ENCODE results near the gene ANAPC7.
"Not testable (repeated sequence)": the region's sequence is repeated elsewhere in the genome, so short reads cannot be mapped to it uniquely, and the experiment has no call there.

ANAPC7 gene

DNA sequence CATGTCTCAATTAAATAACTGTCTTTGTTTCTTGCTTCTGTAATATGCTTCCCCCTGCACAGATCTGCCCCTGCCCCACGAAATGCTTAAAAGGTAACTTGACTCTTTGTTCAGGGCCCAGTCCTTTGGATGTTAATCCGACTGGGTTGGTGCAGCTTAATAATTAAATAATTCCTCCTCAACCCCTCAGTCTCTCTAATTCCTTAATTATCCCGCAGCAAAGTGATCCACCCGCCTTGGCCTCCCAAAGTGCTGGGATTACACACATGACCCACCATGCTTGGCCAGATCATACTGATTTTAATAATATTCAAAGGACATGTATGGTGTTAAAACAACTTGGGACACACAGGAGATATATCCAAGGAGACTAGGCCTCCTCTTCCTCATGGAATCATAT, 18.2 kb upstream of the ANAPC7 start:
- no peak overlapping the region for H3K27ac ChIP-seq (ENCODE audit: low read depth, low read length, poor library complexity, severe bottlenecking)
- H3K4me3 ChIP-seq (ENCODE audit: low read depth, low read length, poor library complexity, severe bottlenecking) = no peak overlapping the region
- no peak overlapping the region for H3K4me2 ChIP-seq (ENCODE audit: low read length)
- no peaks in the 10 kb centered on the region for H3K9me2 ChIP-seq (ENCODE audit: low read depth, low read length)
- H3K9me3 ChIP-seq (ENCODE audit: low read length) = no peaks in the 10 kb centered on the region
- H3F3A ChIP-seq (ENCODE audit: insufficient read depth, low read length) = no peaks in the 10 kb centered on the region
- no peaks in the 10 kb centered on the region for H3K79me2 ChIP-seq (ENCODE audit: insufficient read depth, low read length)
- H4K20me1 ChIP-seq (ENCODE audit: insufficient read depth, low read length) = no peaks in the 10 kb centered on the region
- TF ChIP-seq EZH2 (IDR thresholded peaks at IDR 0.05; ENCODE audit: borderline replicate concordance, low read length) = no peak
- TF ChIP-seq, protein P1, sequence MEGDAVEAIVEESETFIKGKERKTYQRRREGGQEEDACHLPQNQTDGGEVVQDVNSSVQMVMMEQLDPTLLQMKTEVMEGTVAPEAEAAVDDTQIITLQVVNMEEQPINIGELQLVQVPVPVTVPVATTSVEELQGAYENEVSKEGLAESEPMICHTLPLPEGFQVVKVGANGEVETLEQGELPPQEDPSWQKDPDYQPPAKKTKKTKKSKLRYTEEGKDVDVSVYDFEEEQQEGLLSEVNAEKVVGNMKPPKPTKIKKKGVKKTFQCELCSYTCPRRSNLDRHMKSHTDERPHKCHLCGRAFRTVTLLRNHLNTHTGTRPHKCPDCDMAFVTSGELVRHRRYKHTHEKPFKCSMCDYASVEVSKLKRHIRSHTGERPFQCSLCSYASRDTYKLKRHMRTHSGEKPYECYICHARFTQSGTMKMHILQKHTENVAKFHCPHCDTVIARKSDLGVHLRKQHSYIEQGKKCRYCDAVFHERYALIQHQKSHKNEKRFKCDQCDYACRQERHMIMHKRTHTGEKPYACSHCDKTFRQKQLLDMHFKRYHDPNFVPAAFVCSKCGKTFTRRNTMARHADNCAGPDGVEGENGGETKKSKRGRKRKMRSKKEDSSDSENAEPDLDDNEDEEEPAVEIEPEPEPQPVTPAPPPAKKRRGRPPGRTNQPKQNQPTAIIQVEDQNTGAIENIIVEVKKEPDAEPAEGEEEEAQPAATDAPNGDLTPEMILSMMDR (IDR thresholded peaks at IDR 0.05; ENCODE audit: low read length) = no peak
- H3K9ac ChIP-seq (ENCODE audit: low read length) = no peak overlapping the region
- peaks cover 9% of the 10 kb centered on the region for H3K4me1 ChIP-seq (ENCODE audit: insufficient read depth, low read length, severe bottlenecking)
- no peaks in the 10 kb centered on the region for H3K36me3 ChIP-seq (ENCODE audit: insufficient read depth, low read length)
- no peak overlapping the region for H2AFZ ChIP-seq (ENCODE audit: low read length)
- H3K27me3 ChIP-seq (ENCODE audit: insufficient read depth, low read length) = no peaks in the 10 kb centered on the region

DNA sequence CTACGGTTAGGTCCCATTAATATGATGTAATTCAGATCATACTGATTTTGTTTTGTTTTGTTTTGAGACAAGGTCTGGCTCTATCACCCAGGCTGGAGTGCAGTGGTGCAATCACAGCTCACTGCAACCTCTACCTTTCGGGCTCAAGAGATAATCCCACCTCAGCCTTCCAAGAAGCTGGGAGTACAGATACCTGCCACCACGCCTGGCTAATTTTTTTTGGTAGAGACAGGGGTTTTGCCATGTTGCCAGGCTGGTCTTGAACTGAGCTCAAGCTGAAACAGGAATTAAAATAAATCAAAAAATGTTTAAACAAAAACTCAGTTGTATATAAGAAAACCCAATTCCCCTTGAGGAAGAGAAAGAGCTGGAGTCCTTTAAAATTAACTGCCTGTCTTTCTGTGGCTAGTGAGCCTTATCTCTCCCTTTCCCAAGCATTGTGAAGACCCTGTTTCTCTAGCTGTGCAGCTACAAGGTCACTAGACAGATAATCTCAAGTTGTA, 17.7 kb upstream of the ANAPC7 start:
- no peaks in the 10 kb centered on the region for H3K36me3 ChIP-seq (ENCODE audit: insufficient read depth, low read length)
- H3K4me1 ChIP-seq (ENCODE audit: insufficient read depth, low read length, severe bottlenecking) = peaks cover 9% of the 10 kb centered on the region
- H3K4me2 ChIP-seq (ENCODE audit: low read length) = no peak overlapping the region
- H3K9ac ChIP-seq (ENCODE audit: low read length) = no peak overlapping the region
- H2AFZ ChIP-seq (ENCODE audit: low read length) = no peak overlapping the region
- no peaks in the 10 kb centered on the region for H4K20me1 ChIP-seq (ENCODE audit: insufficient read depth, low read length)
- no peak overlapping the region for H3K4me3 ChIP-seq (ENCODE audit: low read depth, low read length, poor library complexity, severe bottlenecking)
- TF ChIP-seq EZH2 (IDR thresholded peaks at IDR 0.05; ENCODE audit: borderline replicate concordance, low read length) = no peak
- TF ChIP-seq, protein P1 (IDR thresholded peaks at IDR 0.05; ENCODE audit: low read length) = no peak
- H3K27ac ChIP-seq (ENCODE audit: low read depth, low read length, poor library complexity, severe bottlenecking) = no peak overlapping the region
- no peaks in the 10 kb centered on the region for H3K9me3 ChIP-seq (ENCODE audit: low read length)
- H3K27me3 ChIP-seq (ENCODE audit: insufficient read depth, low read length) = no peaks in the 10 kb centered on the region
- no peaks in the 10 kb centered on the region for H3K9me2 ChIP-seq (ENCODE audit: low read depth, low read length)
- H3F3A ChIP-seq (ENCODE audit: insufficient read depth, low read length) = no peaks in the 10 kb centered on the region
- H3K79me2 ChIP-seq (ENCODE audit: insufficient read depth, low read length) = no peaks in the 10 kb centered on the region

DNA sequence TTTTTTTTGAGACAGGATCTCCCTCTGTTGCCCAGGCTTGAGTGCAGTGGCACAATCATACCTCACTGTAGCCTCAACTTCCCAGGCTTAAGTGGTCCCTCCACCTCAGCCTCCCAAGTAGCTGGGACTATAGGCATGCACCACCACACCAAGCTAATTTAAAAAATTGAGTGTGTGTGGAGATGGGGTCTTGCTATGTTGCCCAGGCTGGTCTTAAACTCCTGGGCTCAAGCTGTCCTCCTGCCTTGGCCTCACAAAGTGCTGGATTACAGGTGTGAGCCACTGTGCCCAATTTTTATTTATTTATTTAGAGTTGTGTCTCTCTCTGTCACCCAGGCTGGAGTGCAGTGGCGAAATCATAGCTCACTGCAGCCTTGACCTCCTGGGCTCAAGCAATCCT, 17.1 kb upstream of the ANAPC7 start:
- H3K79me2 ChIP-seq (ENCODE audit: insufficient read depth, low read length); H4K20me1 ChIP-seq (ENCODE audit: insufficient read depth, low read length); H3K9me3 ChIP-seq (ENCODE audit: low read length); H3K9ac ChIP-seq (ENCODE audit: low read length); H3K27ac ChIP-seq (ENCODE audit: low read depth, low read length, poor library complexity, severe bottlenecking); H3K27me3 ChIP-seq (ENCODE audit: insufficient read depth, low read length); H3K9me2 ChIP-seq (ENCODE audit: low read depth, low read length); H3K36me3 ChIP-seq (ENCODE audit: insufficient read depth, low read length); H3K4me2 ChIP-seq (ENCODE audit: low read length); H3F3A ChIP-seq (ENCODE audit: insufficient read depth, low read length); H3K4me3 ChIP-seq (ENCODE audit: low read depth, low read length, poor library complexity, severe bottlenecking); H2AFZ ChIP-seq (ENCODE audit: low read length); H3K4me1 ChIP-seq (ENCODE audit: insufficient read depth, low read length, severe bottlenecking): not testable (repeated sequence)

DNA sequence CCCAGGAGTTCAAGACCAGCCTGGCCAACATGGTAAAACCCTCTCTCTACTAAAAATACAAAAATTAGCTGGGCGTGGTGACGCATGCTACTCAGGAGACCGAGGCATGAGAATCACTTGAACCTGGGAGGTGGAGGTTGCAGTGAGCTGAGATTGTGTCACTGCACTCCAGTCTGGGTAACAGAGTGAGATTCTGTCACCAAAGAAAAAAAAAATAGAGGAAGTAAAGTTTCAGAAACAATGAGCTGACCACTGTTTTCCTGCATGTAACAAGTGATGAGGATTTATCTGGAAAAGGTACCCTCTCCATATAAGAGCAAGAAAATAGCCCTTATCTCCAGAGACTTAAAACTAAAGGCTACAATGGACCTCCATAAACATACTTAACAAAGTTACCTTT, 13.6 kb upstream of the ANAPC7 start:
- peak overlapping the region; percentile 47; the same call in 1 of the 2 replicates for H3K4me2 ChIP-seq (ENCODE audit: low read length)
- H2AFZ ChIP-seq (ENCODE audit: low read length) = peak overlapping the region; percentile 87
- peak overlapping the region; percentile 42 for H3K9ac ChIP-seq (ENCODE audit: low read length)

DNA sequence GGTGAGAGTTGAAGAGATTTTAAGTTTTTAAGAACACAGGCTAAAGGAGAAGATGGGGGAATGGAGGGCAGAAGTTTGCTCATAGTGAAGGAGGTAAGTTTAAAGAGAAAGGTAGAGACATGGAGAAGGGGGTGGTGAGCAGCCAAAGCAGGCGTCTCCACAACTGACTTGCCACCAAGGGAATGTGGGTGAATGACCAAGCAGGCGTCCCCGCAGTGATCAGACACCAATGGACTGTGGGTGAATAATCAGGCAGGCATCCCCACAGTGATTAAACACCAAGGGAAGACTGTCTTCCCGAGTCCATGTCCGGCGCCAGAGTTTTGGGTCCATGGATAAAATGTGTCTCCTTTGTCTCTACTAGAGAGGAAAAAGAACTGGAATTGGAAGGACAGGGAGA, 6.6 kb upstream of the ANAPC7 start:
- H3K4me3 ChIP-seq (ENCODE audit: low read depth, low read length, poor library complexity, severe bottlenecking); H3K36me3 ChIP-seq (ENCODE audit: insufficient read depth, low read length); H3K4me2 ChIP-seq (ENCODE audit: low read length); H2AFZ ChIP-seq (ENCODE audit: low read length); H3K4me1 ChIP-seq (ENCODE audit: insufficient read depth, low read length, severe bottlenecking); H3K27me3 ChIP-seq (ENCODE audit: insufficient read depth, low read length); H3K9me3 ChIP-seq (ENCODE audit: low read length); H3K27ac ChIP-seq (ENCODE audit: low read depth, low read length, poor library complexity, severe bottlenecking); H3K9me2 ChIP-seq (ENCODE audit: low read depth, low read length); H3K79me2 ChIP-seq (ENCODE audit: insufficient read depth, low read length); H3K9ac ChIP-seq (ENCODE audit: low read length); H4K20me1 ChIP-seq (ENCODE audit: insufficient read depth, low read length); H3F3A ChIP-seq (ENCODE audit: insufficient read depth, low read length): not testable (repeated sequence)

More for the DNA sequence above, 13.6 kb upstream of the ANAPC7 start:
- not testable (repeated sequence) for H3K27me3 ChIP-seq (ENCODE audit: insufficient read depth, low read length); H3K4me3 ChIP-seq (ENCODE audit: low read depth, low read length, poor library complexity, severe bottlenecking); H3K9me3 ChIP-seq (ENCODE audit: low read length); H3F3A ChIP-seq (ENCODE audit: insufficient read depth, low read length); H3K79me2 ChIP-seq (ENCODE audit: insufficient read depth, low read length); H3K4me1 ChIP-seq (ENCODE audit: insufficient read depth, low read length, severe bottlenecking); H3K9me2 ChIP-seq (ENCODE audit: low read depth, low read length); H4K20me1 ChIP-seq (ENCODE audit: insufficient read depth, low read length); H3K36me3 ChIP-seq (ENCODE audit: insufficient read depth, low read length)
- H3K27ac ChIP-seq (ENCODE audit: low read depth, low read length, poor library complexity, severe bottlenecking) = peak overlapping the region; percentile 68

DNA sequence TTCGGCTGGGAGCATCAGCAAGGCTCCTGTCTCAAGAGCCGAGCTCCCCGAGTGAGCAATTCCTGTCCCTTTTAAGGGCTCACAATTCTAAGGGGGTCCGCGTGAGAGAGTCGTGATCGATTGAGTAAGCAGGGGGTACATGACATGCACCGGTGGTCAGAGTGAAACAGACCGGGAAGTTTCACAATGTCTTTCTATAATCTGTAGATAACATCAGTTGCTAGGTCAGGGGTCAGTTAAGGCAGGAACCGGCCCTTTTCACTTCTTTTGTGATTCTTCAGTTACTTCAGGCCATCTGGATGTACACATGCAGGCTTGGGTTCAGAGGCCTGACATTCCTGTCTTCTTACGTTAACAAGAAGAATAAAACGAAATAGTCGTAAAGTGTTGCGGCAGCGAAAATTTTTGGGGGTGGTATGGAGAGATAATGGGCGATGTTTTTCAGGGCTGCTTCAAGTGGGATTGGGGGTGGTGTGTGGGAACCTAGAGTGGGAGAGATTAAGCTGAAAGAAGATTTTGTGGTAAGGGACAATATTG, 1.7 kb upstream of the ANAPC7 start:
- Histone ChIP-seq H3K36me3 (ENCODE audit: insufficient read depth, low read length) (peaks cover 14% of the 10 kb centered on the region), H3K79me2 (ENCODE audit: insufficient read depth, low read length) (peaks cover 31% of the 10 kb centered on the region), H3K4me1 (ENCODE audit: insufficient read depth, low read length, severe bottlenecking) (peaks cover 12% of the 10 kb centered on the region)
- not testable (repeated sequence) for H4K20me1 ChIP-seq (ENCODE audit: insufficient read depth, low read length); H3K4me3 ChIP-seq (ENCODE audit: low read depth, low read length, poor library complexity, severe bottlenecking); H3K9ac ChIP-seq (ENCODE audit: low read length); H3K9me2 ChIP-seq (ENCODE audit: low read depth, low read length); H3F3A ChIP-seq (ENCODE audit: insufficient read depth, low read length); H3K4me2 ChIP-seq (ENCODE audit: low read length); H2AFZ ChIP-seq (ENCODE audit: low read length); H3K27me3 ChIP-seq (ENCODE audit: insufficient read depth, low read length); H3K9me3 ChIP-seq (ENCODE audit: low read length); H3K27ac ChIP-seq (ENCODE audit: low read depth, low read length, poor library complexity, severe bottlenecking)

Measured in OCI-LY1 (cell line).